ENCODE measurements around the gene RSU1.

RSU1 gene

DNA sequence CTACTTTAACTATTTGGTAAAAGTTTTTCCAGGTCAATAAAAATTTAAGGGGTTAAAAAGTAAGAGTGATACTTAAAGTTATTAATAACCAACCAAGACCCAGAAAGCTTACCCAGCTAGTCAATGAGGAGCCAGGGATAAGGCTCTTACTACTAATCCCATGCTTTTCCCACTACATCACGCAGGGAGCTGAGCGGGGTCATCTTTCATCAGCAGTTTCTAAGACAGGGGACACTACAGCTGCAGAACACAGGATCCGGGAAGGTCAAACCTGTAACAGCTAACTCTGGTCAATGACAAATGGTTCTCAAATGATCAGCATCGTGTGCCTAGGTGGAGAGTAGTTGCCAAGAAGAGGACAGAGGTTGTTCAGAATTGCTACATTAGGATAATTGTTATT lies 65.1 kb downstream of the RSU1 start:
- H3K9me3 ChIP-seq (ENCODE audit: control insufficient read depth in 5 of 5, low read length in 5 of 5): no peaks in the 10 kb centered on the region
- H3K27ac ChIP-seq (ENCODE audit: low read depth, low read length): no peak overlapping the region
- H3K9ac ChIP-seq (ENCODE audit: low read length in 5 of 5): no peak overlapping the region
- H3K4me1 ChIP-seq (ENCODE audit: control insufficient read depth in 5 of 5, insufficient read depth in 5 of 5, low read length in 5 of 5): no peaks in the 10 kb centered on the region
- peaks cover 13 to 46% (median 31%) of the 10 kb centered on the region in 5 donors for H3K36me3 ChIP-seq (ENCODE audit: control insufficient read depth in 5 of 5, insufficient read depth in 5 of 5, low read length in 5 of 5)
- H3K4me3 ChIP-seq (ENCODE audit: low read depth in 1 of 5, low read length in 5 of 5): no peak overlapping the region
- no peaks in the 10 kb centered on the region for H3K27me3 ChIP-seq (ENCODE audit: control insufficient read depth in 5 of 5, insufficient read depth in 4 of 5, low read length in 5 of 5)

DNA sequence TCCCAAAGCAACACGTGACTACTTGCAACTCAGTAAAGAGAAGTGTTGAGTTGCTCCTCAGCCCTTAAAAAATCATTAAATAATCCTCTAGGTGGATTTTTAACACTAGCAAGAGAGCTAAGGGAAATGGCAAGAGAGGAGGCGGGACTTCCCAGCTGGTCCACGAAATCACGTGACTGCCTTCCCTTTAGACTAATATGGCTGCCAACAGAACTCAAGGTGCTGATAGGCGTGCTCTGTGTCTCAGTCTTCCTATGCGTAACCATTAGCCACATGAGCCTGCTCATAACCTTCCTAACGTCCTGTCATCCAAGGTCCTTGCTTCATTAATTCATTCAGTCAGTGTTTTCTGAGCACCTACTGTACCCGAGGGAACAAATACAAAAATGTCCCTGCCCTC lies 66.0 kb downstream of the RSU1 start:
- no peak overlapping the region for H3K27ac ChIP-seq (ENCODE audit: low read depth, low read length)
- peaks cover 13 to 46% (median 31%) of the 10 kb centered on the region in 5 donors for H3K36me3 ChIP-seq (ENCODE audit: control insufficient read depth in 5 of 5, insufficient read depth in 5 of 5, low read length in 5 of 5)
- H3K4me3 ChIP-seq (ENCODE audit: low read depth in 1 of 5, low read length in 5 of 5): no peak overlapping the region
- H3K9me3 ChIP-seq (ENCODE audit: control insufficient read depth in 5 of 5, low read length in 5 of 5): no peaks in the 10 kb centered on the region
- no peak overlapping the region for H3K9ac ChIP-seq (ENCODE audit: low read length in 5 of 5)
- H3K27me3 ChIP-seq (ENCODE audit: control insufficient read depth in 5 of 5, insufficient read depth in 4 of 5, low read length in 5 of 5): no peaks in the 10 kb centered on the region
- H3K4me1 ChIP-seq (ENCODE audit: control insufficient read depth in 5 of 5, insufficient read depth in 5 of 5, low read length in 5 of 5): no peaks in the 10 kb centered on the region

DNA sequence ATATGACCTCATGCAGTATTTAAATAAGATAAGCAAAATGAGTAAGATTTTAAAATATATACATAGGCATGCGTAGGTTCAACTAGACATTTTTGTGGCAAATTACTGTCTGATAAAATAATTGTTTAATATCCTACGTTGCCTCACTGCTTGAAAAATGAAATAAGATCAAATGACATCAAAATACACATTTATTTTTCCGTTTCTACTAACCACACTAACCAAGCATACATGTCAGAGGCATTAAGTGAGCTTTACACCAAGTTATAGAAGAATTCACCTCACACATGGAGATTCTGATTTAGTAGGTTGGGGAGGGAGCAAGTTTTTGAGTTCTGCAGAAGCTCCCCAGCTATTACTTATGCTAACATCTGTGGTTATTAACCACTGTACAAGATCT lies 66.8 kb downstream of the RSU1 start:
- peaks cover 15 to 52% (median 31%) of the 10 kb centered on the region in 5 donors for H3K36me3 ChIP-seq (ENCODE audit: control insufficient read depth in 5 of 5, insufficient read depth in 5 of 5, low read length in 5 of 5)

DNA sequence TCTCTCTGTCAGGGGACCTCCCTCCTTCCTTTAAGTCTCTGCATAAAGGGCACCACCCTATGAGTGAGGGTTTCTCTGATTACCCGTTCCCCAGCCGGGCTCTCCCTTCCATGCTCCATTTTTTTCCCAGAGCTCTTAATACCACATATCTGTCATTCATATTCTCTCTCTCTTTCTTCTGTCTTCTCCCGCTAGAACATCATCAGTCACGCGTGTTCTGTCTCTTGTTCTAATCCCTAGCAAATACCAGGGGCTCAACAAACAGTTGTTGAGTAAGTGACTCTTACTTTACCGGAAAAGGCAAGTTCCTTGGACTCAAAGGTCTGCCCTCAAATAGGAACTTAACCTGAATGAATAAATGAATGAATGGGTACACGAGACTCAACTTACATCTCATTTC lies 68.5 kb downstream of the RSU1 start:
- Histone ChIP-seq H3K36me3 (ENCODE audit: control insufficient read depth in 5 of 5, insufficient read depth in 5 of 5, low read length in 5 of 5) (peaks cover 18 to 48% (median 34%) of the 10 kb centered on the region in 5 donors), H3K4me1 (ENCODE audit: control insufficient read depth in 5 of 5, insufficient read depth in 5 of 5, low read length in 5 of 5) (no peaks in the 10 kb centered on the region), H3K27me3 (ENCODE audit: control insufficient read depth in 5 of 5, insufficient read depth in 4 of 5, low read length in 5 of 5) (no peaks in the 10 kb centered on the region), H3K9me3 (ENCODE audit: control insufficient read depth in 5 of 5, low read length in 5 of 5) (no peaks in the 10 kb centered on the region), H3K27ac (ENCODE audit: low read depth, low read length) (no peak overlapping the region), H3K9ac (ENCODE audit: low read length in 5 of 5) (no peak overlapping the region), H3K4me3 (ENCODE audit: low read depth in 1 of 5, low read length in 5 of 5) (no peak overlapping the region)

More for the DNA sequence above, 66.8 kb downstream of the RSU1 start:
- Histone ChIP-seq H3K27me3 (ENCODE audit: control insufficient read depth in 5 of 5, insufficient read depth in 4 of 5, low read length in 5 of 5) (no peaks in the 10 kb centered on the region), H3K4me3 (ENCODE audit: low read depth in 1 of 5, low read length in 5 of 5) (no peak overlapping the region), H3K4me1 (ENCODE audit: control insufficient read depth in 5 of 5, insufficient read depth in 5 of 5, low read length in 5 of 5) (no peaks in the 10 kb centered on the region), H3K9me3 (ENCODE audit: control insufficient read depth in 5 of 5, low read length in 5 of 5) (no peaks in the 10 kb centered on the region), H3K27ac (ENCODE audit: low read depth, low read length) (no peak overlapping the region), H3K9ac (ENCODE audit: low read length in 5 of 5) (no peak overlapping the region)

DNA sequence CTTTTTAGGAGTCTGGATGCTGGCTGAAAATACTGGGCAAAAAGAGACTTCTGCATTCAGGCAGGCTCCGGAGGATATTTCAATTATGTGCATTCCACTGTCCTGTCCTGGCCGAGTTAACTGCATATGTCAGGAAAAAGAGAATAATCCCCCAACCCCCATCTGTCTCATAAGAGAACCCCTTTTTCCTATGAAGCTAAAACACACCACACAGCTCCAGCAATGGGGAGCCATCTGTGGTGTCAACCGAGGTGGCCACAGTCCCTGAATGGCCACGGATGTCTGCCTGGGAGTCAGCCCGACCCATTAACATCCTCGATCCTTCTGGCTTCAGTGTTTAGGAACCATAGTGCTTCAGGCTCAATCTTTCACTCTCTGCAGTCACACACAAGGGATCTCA lies 70.4 kb downstream of the RSU1 start:
- Histone ChIP-seq H3K9me3 (ENCODE audit: control insufficient read depth in 5 of 5, low read length in 5 of 5) (no peaks in the 10 kb centered on the region), H3K36me3 (ENCODE audit: control insufficient read depth in 5 of 5, insufficient read depth in 5 of 5, low read length in 5 of 5) (peaks cover 18 to 39% (median 25%) of the 10 kb centered on the region in 5 donors), H3K27me3 (ENCODE audit: control insufficient read depth in 5 of 5, insufficient read depth in 4 of 5, low read length in 5 of 5) (no peaks in the 10 kb centered on the region), H3K4me3 (ENCODE audit: low read depth in 1 of 5, low read length in 5 of 5) (no peak overlapping the region), H3K9ac (ENCODE audit: low read length in 5 of 5) (no peak overlapping the region), H3K27ac (ENCODE audit: low read depth, low read length) (no peak overlapping the region), H3K4me1 (ENCODE audit: control insufficient read depth in 5 of 5, insufficient read depth in 5 of 5, low read length in 5 of 5) (peaks cover 0 to 4% (median 0%) of the 10 kb centered on the region in 5 donors)

DNA sequence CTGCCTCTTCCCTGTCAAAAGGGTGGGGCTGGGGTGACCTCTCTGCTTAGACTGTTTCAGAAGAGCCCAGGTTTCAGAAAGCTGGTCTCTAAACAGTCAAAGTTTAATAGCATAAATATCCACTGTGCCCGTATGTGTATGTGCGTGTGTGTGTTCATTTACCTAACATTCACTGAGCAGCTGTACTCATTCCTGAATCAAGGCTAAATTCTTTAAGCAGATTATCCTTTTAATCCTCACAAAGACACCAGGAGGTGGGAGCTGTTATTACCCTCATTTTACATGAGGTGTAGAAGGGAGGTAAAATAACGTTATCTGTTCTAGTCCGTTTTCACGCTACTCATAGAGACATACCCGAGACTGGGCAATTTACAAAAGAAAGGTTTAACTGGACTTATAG lies 72.2 kb downstream of the RSU1 start:
- Histone ChIP-seq H3K9me3 (ENCODE audit: control insufficient read depth in 5 of 5, low read length in 5 of 5) (no peaks in the 10 kb centered on the region), H3K4me1 (ENCODE audit: control insufficient read depth in 5 of 5, insufficient read depth in 5 of 5, low read length in 5 of 5) (peaks cover 0 to 4% (median 0%) of the 10 kb centered on the region in 5 donors), H3K27ac (ENCODE audit: low read depth, low read length) (no peak overlapping the region)

DNA sequence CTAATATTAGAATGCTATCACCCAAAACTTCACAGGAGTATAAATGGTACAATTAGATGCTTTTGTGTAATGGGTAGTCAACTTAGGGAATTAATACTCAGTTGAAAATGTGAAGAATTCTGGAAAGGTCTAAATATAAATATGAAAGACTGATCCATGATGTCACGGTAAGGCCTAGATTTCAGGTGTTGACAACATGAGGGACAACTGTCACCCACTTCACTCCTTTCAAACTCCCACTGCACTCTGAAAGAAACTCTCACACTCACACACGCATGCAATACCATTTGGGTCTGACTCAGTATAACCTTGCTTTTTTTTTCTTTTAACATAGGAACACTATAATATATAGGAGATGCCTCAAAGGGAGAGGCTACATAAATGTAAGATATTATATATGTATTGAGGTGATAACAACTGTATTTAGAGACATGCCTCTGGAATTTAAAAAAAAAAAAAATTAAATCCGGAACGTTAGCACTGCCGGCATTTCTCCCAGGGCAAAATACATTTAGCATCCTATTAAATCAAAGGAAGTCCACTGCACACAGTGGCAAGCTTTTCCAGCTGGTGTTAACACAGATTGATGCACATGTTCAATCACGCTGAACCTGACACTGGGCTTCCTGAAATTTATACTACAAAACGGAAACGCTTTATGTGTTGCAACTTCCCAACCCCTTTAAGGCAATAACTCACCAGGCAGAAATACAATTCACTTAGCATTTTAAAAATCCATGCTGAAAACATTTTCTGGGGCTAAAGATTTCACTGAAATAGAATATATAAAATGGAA lies 74.9 kb downstream of the RSU1 start:
- no peak overlapping the region for H3K27ac ChIP-seq (ENCODE audit: low read depth, low read length)
- H3K36me3 ChIP-seq (ENCODE audit: control insufficient read depth in 5 of 5, insufficient read depth in 5 of 5, low read length in 5 of 5): peaks cover 0 to 16% (median 9%) of the 10 kb centered on the region in 5 donors
- peaks cover 0 to 4% (median 0%) of the 10 kb centered on the region in 5 donors for H3K4me1 ChIP-seq (ENCODE audit: control insufficient read depth in 5 of 5, insufficient read depth in 5 of 5, low read length in 5 of 5)
- no peaks in the 10 kb centered on the region for H3K27me3 ChIP-seq (ENCODE audit: control insufficient read depth in 5 of 5, insufficient read depth in 4 of 5, low read length in 5 of 5)
- no peak overlapping the region for H3K9ac ChIP-seq (ENCODE audit: low read length in 5 of 5)
- H3K9me3 ChIP-seq (ENCODE audit: control insufficient read depth in 5 of 5, low read length in 5 of 5): no peaks in the 10 kb centered on the region
- no peak overlapping the region for H3K4me3 ChIP-seq (ENCODE audit: low read depth in 1 of 5, low read length in 5 of 5)

More for the DNA sequence above, 72.2 kb downstream of the RSU1 start:
- H3K36me3 ChIP-seq (ENCODE audit: control insufficient read depth in 5 of 5, insufficient read depth in 5 of 5, low read length in 5 of 5): peaks cover 9 to 26% (median 21%) of the 10 kb centered on the region in 5 donors
- H3K4me3 ChIP-seq (ENCODE audit: low read depth in 1 of 5, low read length in 5 of 5): no peak overlapping the region
- H3K9ac ChIP-seq (ENCODE audit: low read length in 5 of 5): no peak overlapping the region
- H3K27me3 ChIP-seq (ENCODE audit: control insufficient read depth in 5 of 5, insufficient read depth in 4 of 5, low read length in 5 of 5): no peaks in the 10 kb centered on the region

DNA sequence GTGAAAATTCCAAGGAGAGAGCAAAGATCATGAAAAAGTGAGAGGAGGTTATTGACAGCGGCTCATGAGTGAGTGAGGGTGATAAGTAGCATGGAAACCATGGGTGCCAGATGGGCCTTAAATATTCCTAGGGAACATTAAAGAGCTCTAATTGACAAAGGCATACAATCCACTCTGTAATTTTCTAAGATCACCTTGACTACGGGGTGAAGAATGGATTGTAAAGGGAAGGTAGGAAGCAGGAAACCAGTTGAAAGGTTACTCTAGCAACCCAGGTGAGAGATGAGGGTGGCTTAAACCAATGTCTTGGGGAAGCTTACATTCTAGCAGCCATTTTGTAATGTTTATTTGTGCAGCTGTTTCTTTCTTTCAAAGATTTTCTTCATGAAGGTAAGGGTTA lies 75.7 kb downstream of the RSU1 start:
- peaks cover 0 to 16% (median 9%) of the 10 kb centered on the region in 5 donors for H3K36me3 ChIP-seq (ENCODE audit: control insufficient read depth in 5 of 5, insufficient read depth in 5 of 5, low read length in 5 of 5)
- no peaks in the 10 kb centered on the region for H3K9me3 ChIP-seq (ENCODE audit: control insufficient read depth in 5 of 5, low read length in 5 of 5)
- H3K4me3 ChIP-seq (ENCODE audit: low read depth in 1 of 5, low read length in 5 of 5): no peak overlapping the region
- no peak overlapping the region for H3K9ac ChIP-seq (ENCODE audit: low read length in 5 of 5)
- no peaks in the 10 kb centered on the region for H3K27me3 ChIP-seq (ENCODE audit: control insufficient read depth in 5 of 5, insufficient read depth in 4 of 5, low read length in 5 of 5)
- H3K27ac ChIP-seq (ENCODE audit: low read depth, low read length): no peak overlapping the region
- peaks cover 0 to 4% (median 0%) of the 10 kb centered on the region in 5 donors for H3K4me1 ChIP-seq (ENCODE audit: control insufficient read depth in 5 of 5, insufficient read depth in 5 of 5, low read length in 5 of 5)

DNA sequence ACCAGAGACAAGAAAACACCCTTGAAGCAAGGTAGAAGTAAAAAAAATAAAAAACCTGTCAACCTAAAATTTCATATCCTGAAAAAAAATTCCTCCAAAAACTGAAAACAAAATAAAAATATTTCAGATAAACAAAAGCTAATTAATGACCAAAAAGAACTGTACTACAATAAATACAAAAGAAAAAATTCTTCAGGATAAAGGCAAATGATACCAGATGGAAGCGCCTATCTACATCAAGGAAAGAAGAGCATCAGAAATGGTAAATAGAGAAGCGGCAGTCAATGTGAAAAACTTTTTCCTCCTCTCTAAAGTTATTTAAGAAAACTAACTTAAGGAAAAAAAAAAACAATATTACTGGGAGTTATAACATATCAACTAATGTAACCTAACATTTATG lies 79.8 kb downstream of the RSU1 start:
- Histone ChIP-seq H3K27ac (ENCODE audit: low read depth, low read length) (no peak overlapping the region), H3K4me3 (ENCODE audit: low read depth in 1 of 5, low read length in 5 of 5) (no peak overlapping the region), H3K27me3 (ENCODE audit: control insufficient read depth in 5 of 5, insufficient read depth in 4 of 5, low read length in 5 of 5) (no peaks in the 10 kb centered on the region), H3K36me3 (ENCODE audit: control insufficient read depth in 5 of 5, insufficient read depth in 5 of 5, low read length in 5 of 5) (peaks cover 5 to 27% (median 6%) of the 10 kb centered on the region in 5 donors), H3K4me1 (ENCODE audit: control insufficient read depth in 5 of 5, insufficient read depth in 5 of 5, low read length in 5 of 5) (peaks cover 0 to 2% (median 0%) of the 10 kb centered on the region in 5 donors), H3K9me3 (ENCODE audit: control insufficient read depth in 5 of 5, low read length in 5 of 5) (peaks cover 0 to 7% (median 4%) of the 10 kb centered on the region in 5 donors), H3K9ac (ENCODE audit: low read length in 5 of 5) (no peak overlapping the region)

DNA sequence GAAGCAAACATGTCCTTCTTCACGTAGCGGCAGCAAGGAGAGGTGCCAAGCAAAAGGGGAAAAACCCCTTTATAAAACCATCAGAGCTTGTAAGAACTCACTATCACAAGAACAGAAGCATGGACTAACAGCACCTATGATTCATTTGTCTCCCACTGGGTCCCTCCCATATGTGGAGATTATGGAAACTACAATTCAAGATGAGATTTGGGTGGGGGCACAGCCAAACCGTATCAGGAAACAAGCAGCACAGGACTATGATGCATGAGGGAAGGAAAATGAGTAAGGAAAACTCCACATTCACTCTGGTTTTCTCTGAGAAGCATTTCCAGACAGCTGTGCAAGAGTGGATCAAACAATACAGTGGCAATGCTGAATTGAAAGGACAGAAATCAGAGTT lies 81.6 kb downstream of the RSU1 start:
- H3K27me3 ChIP-seq (ENCODE audit: control insufficient read depth in 5 of 5, insufficient read depth in 4 of 5, low read length in 5 of 5): no peaks in the 10 kb centered on the region

More for the DNA sequence above, 81.6 kb downstream of the RSU1 start:
- Histone ChIP-seq H3K4me3 (ENCODE audit: low read depth in 1 of 5, low read length in 5 of 5) (no peak overlapping the region), H3K4me1 (ENCODE audit: control insufficient read depth in 5 of 5, insufficient read depth in 5 of 5, low read length in 5 of 5) (no peaks in the 10 kb centered on the region), H3K36me3 (ENCODE audit: control insufficient read depth in 5 of 5, insufficient read depth in 5 of 5, low read length in 5 of 5) (peaks cover 3 to 20% (median 4%) of the 10 kb centered on the region in 5 donors), H3K9ac (ENCODE audit: low read length in 5 of 5) (no peak overlapping the region), H3K9me3 (ENCODE audit: control insufficient read depth in 5 of 5, low read length in 5 of 5) (peaks cover 0 to 7% (median 4%) of the 10 kb centered on the region in 5 donors), H3K27ac (ENCODE audit: low read depth, low read length) (no peak overlapping the region)
